ENCODE measurements around the gene RFTN1. TPM values are rescaled to one million over a fixed set of nuclear protein-coding genes. Genes with fewer than 3 reads are reported as not detected.
A peak's percentile ranks its signal among the peaks of the same experiment; 100 is the strongest.

RFTN1 gene
- total and polyA plus RNA-seq, 9 of the 15 experiments (the other 6 are each of a cell fraction or from before 2014, with no cell fraction given), result 0.08 to 0.51 (median 0.11) TPM; not detected in 6

DNA sequence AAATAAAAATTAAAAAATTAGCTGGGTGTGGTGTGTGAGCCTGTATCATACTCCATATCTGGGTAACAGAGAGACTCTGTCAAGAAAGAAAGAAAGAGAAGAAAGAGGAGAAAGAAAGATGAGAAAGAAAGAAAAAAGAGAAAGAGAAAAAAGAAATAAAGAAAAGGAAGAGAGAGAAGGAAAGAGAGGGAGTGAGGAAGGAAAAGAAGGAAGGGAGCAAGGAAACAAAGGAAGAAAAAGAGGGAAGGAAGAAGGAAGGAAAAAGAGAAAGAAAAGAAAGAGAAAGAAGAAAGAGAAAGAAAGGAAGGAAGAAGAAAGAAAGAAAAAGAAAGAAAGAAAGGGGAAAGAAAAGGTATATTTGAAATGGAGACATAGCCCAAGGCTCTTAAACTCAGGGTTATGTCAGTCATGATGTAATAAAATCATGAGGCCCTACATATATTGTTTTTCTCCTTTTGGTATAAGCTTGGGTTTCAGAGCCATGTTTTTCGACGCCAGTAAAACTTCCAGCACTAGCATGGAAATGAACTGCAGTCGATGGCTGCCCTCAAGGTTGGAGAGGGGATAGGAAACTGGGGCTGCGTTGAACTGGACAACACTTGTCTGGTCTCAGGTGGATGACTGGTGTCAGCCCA lies 38.0 kb upstream of the RFTN1 start (continued):
- no peak for TF ChIP-seq ATF3 (IDR thresholded peaks at IDR 0.05)
- no peak for TF ChIP-seq ATF3 (CRISPR knock-in tag; conservative IDR thresholded peaks at IDR 0.05)
- no peak for TF ChIP-seq RBM17 (IDR thresholded peaks at IDR 0.05; ENCODE audit: borderline replicate concordance, low read depth, low read length)
- TF ChIP-seq, protein P1, sequence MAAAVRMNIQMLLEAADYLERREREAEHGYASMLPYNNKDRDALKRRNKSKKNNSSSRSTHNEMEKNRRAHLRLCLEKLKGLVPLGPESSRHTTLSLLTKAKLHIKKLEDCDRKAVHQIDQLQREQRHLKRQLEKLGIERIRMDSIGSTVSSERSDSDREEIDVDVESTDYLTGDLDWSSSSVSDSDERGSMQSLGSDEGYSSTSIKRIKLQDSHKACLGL (CRISPR knock-in tag; IDR thresholded peaks at IDR 0.05; ENCODE audit: borderline replicate concordance, poor library complexity, severe bottlenecking), result no peak
- TF ChIP-seq ZBTB5 (IDR thresholded peaks at IDR 0.05), result peak; percentile 72
- no peak for TF ChIP-seq CBFA2T2 (conservative IDR thresholded peaks at IDR 0.05)
- TF ChIP-seq PHF20 (IDR thresholded peaks at IDR 0.05; ENCODE audit: partially characterized antibody), result no peak
- TF ChIP-seq AFF4 (CRISPR knock-in tag; IDR thresholded peaks at IDR 0.05), result no peak
- TF ChIP-seq ERF (CRISPR knock-in tag; IDR thresholded peaks at IDR 0.05), result no peak
- peak; percentile 60; the same call in 1 of the 2 replicates for TF ChIP-seq DNMT1 (IDR thresholded peaks at IDR 0.05)
- TF ChIP-seq PTBP1 (IDR thresholded peaks at IDR 0.05; ENCODE audit: low read depth, low read length), result no peak
- no peak for TF ChIP-seq YY1 (IDR thresholded peaks at IDR 0.05; ENCODE audit: borderline replicate concordance in 1 of 3, control insufficient read depth in 1 of 3, extremely low read depth in 1 of 3, insufficient read depth in 3 of 3, insufficient read length in 1 of 3, insufficient replicate concordance in 2 of 3, low read depth in 1 of 3, low read length in 2 of 3)
- TF ChIP-seq ARNT (IDR thresholded peaks at IDR 0.05), result peak in 1 of 2 experiments; percentile 67; a peak in 2 of 4 replicates
- TF ChIP-seq, protein P2, sequence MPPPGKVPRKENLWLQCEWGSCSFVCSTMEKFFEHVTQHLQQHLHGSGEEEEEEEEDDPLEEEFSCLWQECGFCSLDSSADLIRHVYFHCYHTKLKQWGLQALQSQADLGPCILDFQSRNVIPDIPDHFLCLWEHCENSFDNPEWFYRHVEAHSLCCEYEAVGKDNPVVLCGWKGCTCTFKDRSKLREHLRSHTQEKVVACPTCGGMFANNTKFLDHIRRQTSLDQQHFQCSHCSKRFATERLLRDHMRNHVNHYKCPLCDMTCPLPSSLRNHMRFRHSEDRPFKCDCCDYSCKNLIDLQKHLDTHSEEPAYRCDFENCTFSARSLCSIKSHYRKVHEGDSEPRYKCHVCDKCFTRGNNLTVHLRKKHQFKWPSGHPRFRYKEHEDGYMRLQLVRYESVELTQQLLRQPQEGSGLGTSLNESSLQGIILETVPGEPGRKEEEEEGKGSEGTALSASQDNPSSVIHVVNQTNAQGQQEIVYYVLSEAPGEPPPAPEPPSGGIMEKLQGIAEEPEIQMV (tag; conservative IDR thresholded peaks at IDR 0.05; ENCODE audit: low read depth), result peak; percentile 84
- TF ChIP-seq, protein P3, sequence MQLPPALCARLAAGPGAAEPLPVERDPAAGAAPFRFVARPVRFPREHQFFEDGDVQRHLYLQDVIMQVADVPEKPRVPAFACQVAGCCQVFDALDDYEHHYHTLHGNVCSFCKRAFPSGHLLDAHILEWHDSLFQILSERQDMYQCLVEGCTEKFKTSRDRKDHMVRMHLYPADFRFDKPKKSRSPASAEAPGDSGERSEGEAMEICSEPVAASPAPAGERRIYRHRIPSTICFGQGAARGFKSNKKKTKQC (CRISPR knock-in tag; IDR thresholded peaks at IDR 0.05), result no peak
